GM18868 (cell line): ENCODE measurements around the gene GDPD5.
A peak's percentile ranks its signal among the peaks of the same experiment; 100 is the strongest.

ENCODE experiments used
- ATAC-seq: cut with Tn5 transposase; IDR thresholded peaks from one replicate; pipeline ENCODE4 v1.9.1; 2021; ENCODE audit warnings: mild to moderate bottlenecking, moderate library complexity; ENCODE audit not compliant: unreplicated experiment

The GDPD5 gene, protein sequence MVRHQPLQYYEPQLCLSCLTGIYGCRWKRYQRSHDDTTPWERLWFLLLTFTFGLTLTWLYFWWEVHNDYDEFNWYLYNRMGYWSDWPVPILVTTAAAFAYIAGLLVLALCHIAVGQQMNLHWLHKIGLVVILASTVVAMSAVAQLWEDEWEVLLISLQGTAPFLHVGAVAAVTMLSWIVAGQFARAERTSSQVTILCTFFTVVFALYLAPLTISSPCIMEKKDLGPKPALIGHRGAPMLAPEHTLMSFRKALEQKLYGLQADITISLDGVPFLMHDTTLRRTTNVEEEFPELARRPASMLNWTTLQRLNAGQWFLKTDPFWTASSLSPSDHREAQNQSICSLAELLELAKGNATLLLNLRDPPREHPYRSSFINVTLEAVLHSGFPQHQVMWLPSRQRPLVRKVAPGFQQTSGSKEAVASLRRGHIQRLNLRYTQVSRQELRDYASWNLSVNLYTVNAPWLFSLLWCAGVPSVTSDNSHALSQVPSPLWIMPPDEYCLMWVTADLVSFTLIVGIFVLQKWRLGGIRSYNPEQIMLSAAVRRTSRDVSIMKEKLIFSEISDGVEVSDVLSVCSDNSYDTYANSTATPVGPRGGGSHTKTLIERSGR

DNA sequence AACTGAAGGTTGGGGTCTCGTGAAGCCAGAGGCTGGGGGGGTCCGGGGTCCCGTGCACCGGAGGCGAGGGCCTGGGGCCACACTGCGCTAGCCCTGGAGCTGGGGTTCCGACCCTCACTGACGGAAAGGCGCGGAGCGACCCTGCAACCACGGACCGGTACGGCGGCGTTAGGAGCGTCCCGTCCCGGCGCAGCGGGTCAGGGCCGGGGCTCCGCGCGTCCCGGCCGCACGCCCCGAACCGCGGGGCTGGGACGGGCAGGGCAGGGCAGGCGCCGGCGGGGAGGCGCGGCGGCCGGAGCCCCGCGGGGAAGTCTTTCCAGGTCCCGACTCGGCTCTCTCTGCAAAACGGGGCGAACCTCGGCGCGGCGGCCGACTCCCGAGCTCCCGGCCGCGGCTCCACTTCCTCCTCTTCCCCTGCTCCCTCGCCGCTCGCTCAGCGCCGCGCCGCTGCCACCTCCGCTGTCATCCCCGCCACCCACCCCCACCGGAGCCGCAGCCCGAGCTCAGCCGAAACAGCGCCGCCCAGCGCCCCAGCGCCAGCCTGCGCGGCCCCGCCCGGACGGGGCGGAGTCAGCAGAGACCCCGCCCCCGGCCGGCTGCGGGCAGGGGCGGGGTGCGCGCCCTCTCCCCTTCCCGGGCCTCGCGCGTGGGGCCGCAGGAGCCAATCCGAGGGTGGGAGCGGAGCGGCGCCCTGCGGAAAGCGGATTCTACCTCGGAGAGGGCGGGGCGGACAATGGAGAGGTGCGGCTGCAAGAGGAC is at the start of gene GDPD5:
TSS of gene GDPD5 (minus strand) at position 509 of the 759 bp plus-strand sequence. CDS start 48,206 bp downstream, outside the sequence.
- peak; percentile 58 for ATAC-seq

DNA sequence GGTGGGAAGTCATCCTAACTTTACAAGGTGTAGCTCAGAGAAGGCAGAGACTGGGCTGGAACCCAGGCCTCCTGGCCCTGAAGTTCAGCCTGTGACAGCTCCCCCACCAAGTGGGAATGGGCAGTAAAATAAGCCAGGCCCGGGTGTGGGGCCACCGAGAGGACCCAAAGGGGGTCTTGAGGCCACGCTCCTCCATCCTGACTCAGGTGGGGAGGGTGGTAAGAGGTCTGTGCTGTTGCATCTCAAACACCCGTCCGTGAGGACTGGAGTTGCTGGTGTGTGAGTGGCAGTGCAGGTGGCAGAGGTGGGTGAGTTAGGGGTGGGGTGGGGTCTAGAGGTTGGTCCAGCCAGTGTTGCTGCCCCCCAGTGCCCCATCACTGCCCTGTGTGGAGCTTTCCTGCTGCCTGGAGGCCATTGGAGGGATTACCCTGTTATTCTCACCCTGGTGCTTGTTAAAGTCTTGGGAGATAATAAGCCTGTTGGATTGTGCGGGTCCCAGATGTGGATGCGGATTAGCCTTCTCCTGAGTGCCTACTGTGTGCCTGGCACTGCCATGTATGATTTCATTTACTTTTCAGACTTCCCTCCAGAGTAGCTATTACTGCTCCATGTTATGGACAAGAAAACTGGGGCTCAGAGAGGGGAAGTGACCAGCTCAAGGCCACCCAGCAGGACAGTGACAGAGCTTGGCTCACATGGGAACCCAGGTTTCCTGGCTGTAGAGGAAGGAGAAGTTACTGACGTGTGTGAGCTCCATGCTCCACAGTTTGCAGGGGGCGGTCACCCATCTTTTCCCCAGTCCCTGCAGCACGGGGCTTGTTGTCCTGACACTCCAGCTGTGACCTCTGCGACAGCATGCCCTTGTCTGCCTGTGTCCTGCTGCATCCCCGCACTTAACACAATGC is 49.2 kb upstream of the GDPD5 start:
- ATAC-seq, result no peak

DNA sequence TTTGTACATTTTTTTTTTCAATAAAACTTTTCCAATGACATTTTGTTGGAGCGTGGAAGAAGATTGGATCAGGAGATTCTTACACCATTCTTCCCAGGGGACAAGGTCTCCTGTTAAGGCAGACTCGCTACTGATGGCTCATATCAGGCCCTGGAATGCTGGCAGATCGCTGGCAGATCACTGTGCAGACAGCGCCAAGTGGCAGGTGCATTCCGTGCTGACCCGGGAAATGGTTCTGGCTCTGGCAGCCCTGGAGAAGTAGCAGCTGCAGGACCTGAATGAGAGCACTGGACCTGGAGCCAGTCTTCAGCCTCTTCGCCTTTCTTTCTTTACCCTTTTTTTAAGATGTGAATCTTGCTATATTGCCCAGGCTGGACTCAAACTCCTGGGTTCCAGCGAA is 47.0 kb upstream of the GDPD5 start:
- ATAC-seq, result no peak

DNA sequence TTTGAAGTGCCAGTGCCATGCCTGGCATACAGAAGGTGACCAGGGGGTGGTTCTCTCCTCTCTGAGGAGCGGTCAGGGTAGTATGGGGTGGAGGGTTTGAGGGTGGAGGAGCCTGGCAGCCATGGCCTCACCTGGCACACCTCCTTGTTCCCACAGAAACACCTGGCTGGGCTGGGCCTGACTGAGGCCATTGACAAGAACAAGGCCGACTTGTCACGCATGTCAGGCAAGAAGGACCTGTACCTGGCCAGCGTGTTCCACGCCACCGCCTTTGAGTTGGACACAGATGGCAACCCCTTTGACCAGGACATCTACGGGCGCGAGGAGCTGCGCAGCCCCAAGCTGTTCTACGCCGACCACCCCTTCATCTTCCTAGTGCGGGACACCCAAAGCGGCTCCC is 45.9 kb upstream of the GDPD5 start:
- ATAC-seq, result no peak

DNA sequence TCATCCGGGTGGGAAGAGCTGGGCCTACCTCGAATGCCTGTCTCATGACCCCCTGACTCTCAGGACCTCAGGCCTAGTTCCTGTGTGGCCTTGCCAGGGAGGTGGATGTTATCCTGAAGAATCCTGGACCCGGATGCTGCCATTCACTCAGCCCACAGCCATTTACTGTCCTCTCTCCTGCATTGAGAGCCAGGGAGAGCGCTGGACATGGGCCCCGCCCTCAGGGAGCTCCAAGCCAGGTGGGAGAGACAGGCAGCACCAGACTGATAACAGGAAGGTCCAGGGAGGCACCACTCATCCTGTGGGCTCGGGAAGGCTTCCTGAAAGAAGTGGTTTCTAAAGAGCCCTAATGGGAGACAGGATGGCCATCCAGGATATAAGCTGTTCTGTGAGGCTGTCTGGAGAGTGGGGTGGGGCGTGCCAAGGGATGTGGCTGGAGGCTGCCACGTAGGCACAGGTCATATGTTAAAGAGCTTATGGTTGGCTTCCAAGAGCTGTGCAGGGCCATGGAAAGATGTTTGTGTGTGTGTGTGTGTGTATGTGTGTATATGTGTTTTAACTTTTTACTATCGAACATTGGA is 44.9 kb upstream of the GDPD5 start:
- no peak for ATAC-seq

DNA sequence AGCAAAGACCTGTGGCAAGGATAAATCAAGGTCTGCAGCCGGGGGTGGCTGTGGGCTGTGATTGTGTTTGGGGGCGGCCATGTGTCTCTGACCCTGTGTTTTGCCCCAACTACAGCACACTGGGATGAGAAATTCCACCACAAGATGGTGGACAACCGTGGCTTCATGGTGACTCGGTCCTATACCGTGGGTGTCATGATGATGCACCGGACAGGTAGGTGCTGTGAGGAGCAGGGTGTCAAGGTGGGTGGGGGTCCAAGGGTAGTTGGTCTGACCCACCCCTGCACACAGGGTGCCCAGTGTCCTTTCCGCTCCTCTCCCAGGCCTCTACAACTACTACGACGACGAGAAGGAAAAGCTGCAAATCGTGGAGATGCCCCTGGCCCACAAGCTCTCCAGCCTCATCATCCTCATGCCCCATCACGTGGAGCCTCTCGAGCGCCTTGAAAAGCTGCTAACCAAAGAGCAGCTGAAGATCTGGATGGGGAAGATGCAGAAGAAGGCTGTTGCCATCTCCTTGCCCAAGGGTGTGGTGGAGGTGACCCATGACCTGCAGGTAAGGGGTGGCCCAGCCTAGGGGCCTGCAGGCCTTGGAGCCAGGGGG is 43.0 kb upstream of the GDPD5 start:
- ATAC-seq, result no peak

DNA sequence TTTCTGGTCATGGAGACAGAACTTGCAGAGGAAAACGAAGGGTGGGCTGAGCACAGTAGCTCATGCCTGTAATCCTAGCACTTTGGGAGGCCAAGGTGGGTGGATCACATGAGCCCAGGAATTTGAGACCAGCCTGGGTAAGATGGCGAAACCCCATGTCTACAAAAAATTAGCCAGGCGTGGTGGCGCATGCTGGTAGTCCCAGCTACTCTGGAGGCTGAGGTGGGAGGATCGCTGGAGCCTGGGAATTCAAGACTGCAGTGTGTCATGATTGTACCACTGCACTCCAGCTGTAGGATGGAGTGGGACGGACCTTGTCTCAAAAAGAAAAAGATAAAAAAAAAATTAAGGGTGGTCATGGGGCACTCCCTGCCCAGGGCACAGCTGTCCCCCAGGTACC is 42.2 kb upstream of the GDPD5 start:
- ATAC-seq, result no peak

DNA sequence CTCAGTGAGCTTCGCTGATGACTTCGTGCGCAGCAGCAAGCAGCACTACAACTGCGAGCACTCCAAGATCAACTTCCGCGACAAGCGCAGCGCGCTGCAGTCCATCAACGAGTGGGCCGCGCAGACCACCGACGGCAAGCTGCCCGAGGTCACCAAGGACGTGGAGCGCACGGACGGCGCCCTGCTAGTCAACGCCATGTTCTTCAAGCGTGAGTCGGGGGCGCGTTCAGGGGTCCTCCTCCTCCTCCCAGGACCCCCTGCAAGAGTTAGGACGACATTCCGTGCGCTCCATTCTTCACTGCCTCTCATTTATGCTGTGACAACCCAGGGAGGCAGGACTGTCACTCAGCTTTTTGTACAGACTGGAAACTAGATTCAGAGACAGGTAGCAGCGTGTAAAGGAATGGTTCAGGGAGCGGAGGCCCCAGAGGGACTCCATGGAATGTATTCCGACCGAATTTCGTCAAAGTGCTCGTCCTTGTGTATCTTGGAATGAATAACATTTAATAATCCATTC is 41.1 kb upstream of the GDPD5 start:
- no peak for ATAC-seq

DNA sequence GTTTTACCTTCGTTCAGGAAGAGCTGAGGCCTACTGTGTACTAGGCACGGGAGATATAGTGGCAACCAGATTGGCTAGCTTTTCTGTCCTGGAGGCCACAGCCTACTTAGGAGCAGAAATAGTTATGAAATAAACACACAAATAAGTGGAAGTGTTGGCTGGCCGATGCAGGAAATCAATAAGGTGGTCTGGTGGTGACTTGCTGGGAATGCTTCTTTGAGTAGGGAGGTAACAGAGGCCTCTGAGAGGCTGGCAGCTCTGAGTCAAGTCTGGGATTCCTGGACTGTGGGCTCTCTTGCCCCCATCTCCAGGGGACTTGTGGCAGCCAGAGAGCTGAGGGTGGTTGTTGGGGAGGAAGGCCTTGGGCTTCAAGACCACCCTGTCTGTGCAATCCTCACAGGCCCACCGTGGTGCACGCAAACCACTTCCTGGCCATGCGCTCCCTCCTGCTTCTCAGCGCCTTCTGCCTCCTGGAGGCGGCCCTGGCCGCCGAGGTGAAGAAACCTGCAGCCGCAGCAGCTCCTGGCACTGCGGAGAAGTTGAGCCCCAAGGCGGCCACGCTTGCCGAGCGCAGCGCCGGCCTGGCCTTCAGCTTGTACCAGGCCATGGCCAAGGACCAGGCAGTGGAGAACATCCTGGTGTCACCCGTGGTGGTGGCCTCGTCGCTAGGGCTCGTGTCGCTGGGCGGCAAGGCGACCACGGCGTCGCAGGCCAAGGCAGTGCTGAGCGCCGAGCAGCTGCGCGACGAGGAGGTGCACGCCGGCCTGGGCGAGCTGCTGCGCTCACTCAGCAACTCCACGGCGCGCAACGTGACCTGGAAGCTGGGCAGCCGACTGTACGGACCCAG is 40.4 kb upstream of the GDPD5 start:
- ATAC-seq, result no peak

DNA sequence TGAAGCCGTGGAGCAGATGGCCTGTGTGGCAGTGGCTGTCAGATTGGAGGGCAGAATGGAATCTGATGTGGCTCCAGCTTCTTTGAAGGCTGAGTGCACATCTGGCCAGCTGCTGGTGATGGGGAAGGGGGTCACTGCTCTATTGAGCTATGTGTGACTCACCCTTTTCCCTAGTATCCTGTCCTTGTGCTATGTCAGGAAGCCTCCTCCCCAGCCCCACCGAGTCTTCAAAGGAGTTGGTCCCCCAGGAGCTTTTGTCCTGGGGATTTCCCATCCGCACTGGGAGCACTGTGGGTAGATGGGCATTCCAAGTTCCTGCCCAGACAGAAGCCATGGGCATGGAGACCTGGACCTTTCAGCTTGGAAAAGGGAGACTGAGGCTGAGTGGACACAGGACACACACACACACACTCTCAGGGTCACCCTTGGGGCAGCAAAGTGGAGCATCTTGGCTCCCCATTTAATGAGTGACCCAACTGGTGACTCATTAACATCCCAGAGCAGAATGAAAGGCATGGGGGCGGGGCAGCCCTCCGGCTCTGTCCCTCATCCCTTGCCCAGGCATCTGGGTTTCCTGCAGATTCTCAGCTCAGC is 39.6 kb upstream of the GDPD5 start:
- no peak for ATAC-seq

DNA sequence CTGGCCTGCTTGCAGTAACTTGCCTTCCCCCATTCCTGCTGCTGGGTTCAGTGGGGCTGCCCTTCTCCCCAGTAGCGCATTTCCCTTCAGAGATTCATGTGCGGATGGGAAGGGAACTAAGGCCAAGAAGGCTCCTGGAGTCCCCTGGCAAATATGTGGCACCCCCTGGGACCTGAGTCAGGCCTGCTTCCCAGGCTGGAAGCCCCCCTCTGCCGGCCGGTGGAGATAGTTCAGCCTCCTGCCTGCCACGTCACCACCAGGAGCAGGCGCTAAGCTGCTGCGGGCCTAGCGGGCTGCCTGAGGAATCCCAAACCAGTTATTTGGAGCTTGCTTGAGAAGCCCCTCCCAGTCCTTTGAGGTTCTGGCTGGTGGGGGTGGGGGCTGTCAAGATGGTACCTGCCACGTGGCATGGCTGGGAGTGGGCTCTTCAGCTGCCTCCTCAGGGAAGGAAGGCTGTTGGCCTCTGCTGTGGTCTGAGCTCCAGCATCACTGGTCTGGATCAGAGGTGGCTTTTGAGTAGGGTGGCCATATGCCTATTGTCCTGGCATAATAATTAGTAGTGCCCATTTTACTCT is 38.3 kb upstream of the GDPD5 start:
- ATAC-seq, result no peak

DNA sequence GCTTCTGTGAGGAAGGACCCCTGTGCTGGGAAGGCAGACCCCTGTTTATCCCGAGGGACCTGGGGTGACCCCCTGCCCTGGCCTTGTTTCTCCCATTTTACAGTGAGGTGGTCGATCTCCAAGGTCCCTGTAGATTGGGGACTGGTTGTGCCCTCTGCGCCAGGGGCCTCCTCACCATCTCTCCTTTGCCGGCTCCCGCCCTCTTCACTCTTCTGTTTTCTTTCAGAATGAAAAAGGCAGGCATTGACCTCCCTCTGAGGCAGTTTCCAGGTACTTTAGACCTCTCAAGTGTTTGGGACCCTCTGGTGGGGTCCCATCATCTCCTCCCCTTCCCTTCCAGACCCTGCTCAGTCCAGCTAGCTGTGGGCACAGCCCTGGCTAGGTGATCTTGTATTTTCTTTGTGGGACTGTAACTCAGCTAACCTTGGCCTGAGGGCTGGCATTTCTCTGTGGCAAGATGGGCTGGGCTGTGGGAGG is 37.8 kb upstream of the GDPD5 start:
- ATAC-seq, result no peak

DNA sequence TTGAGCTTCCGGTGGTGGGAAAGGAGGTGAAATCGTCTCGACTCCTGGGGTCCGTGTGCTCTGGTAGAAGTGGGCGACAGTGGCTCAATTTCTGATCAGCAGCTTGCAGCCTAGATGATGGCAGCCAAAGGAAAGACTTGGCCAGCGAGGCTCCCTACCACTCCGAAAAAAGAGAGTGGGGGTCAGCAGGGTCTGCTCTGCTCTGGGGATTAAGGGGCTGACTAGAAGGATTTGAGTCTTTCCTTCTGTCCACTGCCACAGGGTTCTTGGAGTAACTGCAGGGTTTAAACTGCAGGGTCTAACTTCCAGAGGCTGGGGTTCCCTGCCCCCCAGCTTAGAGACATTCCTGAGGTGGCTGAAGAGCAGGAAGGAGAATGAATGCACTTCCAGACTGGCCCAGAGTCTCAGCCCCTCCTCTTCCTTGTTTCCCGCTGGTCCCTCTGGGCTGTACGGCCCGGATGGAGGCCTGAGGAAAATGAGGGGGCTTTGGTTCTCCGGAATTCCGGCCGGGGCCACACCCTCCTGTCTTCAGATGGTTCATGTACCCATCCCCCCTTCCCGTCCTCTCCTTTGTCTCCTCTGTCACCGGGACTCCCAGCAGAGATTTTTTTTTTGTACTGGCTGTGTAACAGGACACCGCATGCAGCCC is 37.2 kb upstream of the GDPD5 start:
- no peak for ATAC-seq

DNA sequence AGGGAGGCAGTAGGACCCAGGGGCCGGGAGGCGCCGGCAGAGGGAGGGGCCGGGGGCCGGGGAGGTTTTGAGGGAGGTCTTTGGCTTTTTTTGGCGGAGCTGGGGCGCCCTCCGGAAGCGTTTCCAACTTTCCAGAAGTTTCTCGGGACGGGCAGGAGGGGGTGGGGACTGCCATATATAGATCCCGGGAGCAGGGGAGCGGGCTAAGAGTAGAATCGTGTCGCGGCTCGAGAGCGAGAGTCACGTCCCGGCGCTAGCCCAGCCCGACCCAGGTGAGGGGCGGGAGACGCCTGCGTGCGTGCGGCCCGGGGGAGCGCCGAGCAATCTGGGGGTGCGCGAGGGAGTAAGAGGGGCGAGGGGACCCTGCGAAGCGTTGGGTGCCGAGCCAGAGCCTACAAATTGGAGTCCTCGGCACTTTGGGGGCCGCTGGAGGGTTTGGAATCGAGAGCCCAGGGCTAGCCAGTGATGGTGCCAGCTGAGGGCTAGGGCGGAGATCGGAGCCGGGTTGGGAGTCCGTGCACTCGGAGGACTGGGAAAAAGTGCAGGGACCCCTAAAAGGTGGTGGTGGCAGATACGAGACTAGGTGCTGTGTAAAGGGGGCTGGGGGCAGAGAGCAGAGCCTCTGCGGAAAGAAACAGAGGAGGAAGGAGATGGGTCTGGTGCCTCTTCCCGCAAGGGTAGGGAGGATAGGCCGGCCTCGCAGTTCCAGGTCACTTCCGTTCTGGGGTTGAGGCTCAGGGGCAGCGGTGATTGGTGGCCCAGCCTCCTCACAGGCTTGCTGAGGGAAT is 36.5 kb upstream of the GDPD5 start, which contains the start of gene SERPINH1:
TSS of gene SERPINH1 (plus strand) at position 206 of the 788 bp plus-strand sequence. CDS start 4,097 bp downstream, outside the sequence.
- peak; percentile 86 for ATAC-seq

DNA sequence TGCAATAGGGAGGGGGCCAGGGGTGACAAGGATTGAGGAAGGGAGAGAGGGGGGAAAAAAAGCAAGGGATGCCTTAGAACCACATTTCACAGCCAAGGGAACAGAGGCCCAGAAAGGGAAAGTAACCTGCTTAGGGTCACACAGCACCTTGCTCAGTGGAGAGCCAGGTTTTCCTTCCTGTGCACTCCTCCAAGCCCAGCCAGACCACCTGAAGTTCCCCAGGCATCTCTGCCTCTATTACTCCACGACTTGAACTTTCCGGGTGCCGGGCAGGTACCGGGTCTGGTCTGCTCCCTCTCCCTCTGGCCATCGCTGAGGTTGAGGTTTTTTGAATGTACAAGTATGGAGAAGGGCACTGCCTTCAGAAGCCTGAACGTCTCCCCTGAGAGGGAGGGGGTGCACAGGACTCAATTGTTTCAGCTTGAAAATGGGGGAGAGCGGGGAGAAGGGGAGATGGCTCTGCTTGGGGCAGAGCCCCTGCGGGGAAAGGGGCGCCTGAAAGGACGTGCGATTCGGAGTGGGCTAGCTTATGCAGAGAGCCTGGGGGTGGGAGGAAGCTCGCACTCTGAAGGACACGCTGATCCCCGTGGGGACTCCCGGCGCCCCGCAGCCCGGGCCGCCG is 35.8 kb upstream of the GDPD5 start:
- ATAC-seq, result peak; percentile 27

DNA sequence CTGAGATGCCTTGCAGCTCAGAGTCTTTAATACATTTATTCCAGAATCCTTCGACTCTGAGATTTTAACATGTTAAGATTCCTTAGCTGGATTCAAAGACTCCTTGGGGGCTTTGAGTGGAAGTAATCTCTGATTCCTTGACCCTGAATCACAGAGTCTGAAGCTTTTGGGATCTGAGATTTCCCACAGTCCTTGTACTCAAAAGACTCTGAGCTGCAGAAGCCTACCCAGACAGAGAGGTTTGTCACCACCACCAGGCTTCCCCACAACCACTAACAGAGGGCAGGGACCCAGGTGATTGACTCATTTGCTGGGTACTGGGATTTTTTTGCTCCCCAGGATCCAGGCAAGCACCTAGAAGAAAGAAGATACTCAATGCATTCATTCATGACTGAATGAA is 34.9 kb upstream of the GDPD5 start:
- ATAC-seq, result no peak
